ENCODE measurements around the gene PSENEN.
"Not testable (repeated sequence)": the region's sequence is repeated elsewhere in the genome, so short reads cannot be mapped to it uniquely, and the experiment has no call there.

The PSENEN gene

GRCh38 chr19:35790981-35791813 is 45.7 kb downstream of the PSENEN start:
- in situ Hi-C loops (cut with HindIII; ENCODE audit: low sequenced_read_pairs), result no loop called here
- DNase-seq (ENCODE audit: low read depth), result no peak
- no peak overlapping the region for H3K4me3 ChIP-seq (ENCODE audit: low read depth, low read length)
- TF ChIP-seq CTCF (IDR thresholded peaks at IDR 0.05; ENCODE audit: low read depth, low read length, missing control alignments), result no peak

GRCh38 chr19:35791814-35792279 is 46.4 kb downstream of the PSENEN start:
- no peak overlapping the region for H3K4me3 ChIP-seq (ENCODE audit: low read depth, low read length)
- no peak for DNase-seq (ENCODE audit: low read depth)
- no peak for TF ChIP-seq CTCF (IDR thresholded peaks at IDR 0.05; ENCODE audit: low read depth, low read length, missing control alignments)
- in situ Hi-C loops (cut with HindIII; ENCODE audit: low sequenced_read_pairs), result no loop called here

- H3K4me3 ChIP-seq (ENCODE audit: low read depth, low read length), result no peak overlapping the region
- in situ Hi-C loops (cut with HindIII; ENCODE audit: low sequenced_read_pairs), result no loop called here
- no peak for DNase-seq (ENCODE audit: low read depth)
- no peak for TF ChIP-seq CTCF (IDR thresholded peaks at IDR 0.05; ENCODE audit: low read depth, low read length, missing control alignments)
Measured at GRCh38 chr19:35792312-35792711, 46.9 kb downstream of the PSENEN start.

GRCh38 chr19:35792888-35793287 is 47.4 kb downstream of the PSENEN start:
- in situ Hi-C loops (cut with HindIII; ENCODE audit: low sequenced_read_pairs), result no loop called here
- no peak overlapping the region for H3K4me3 ChIP-seq (ENCODE audit: low read depth, low read length)
- no peak for TF ChIP-seq CTCF (IDR thresholded peaks at IDR 0.05; ENCODE audit: low read depth, low read length, missing control alignments)
- DNase-seq (ENCODE audit: low read depth), result no peak

GRCh38 chr19:35793381-35794165 is 48.1 kb downstream of the PSENEN start:
- no peak for DNase-seq (ENCODE audit: low read depth)
- H3K4me3 ChIP-seq (ENCODE audit: low read depth, low read length), result no peak overlapping the region
- no peak for TF ChIP-seq CTCF (IDR thresholded peaks at IDR 0.05; ENCODE audit: low read depth, low read length, missing control alignments)
- in situ Hi-C loops (cut with HindIII; ENCODE audit: low sequenced_read_pairs), result no loop called here

GRCh38 chr19:35795564-35795963 is 50.1 kb downstream of the PSENEN start:
- DNase-seq (ENCODE audit: low read depth); H3K4me3 ChIP-seq (ENCODE audit: low read depth, low read length); in situ Hi-C loops (cut with HindIII; ENCODE audit: low sequenced_read_pairs): not testable (repeated sequence)

Measured in astrocyte of the cerebellum (primary cell).